ENCODE results near the gene ZNF780A. TPM values are rescaled to one million over a fixed set of nuclear protein-coding genes. Genes with fewer than 3 reads are reported as not detected.

The ZNF780A gene
- total and polyA plus RNA-seq, 9 donors = 5.4 to 18.7 (median 15.6) TPM

GRCh38 chr19:40035996-40036395, 54.7 kb downstream of the ZNF780A start:
- Histone ChIP-seq H3K9me3 (peaks cover 3 to 18% of the 10 kb centered on the region in 2 donors), H3K36me3 (no peaks in the 10 kb centered on the region), H3K27ac (no peak overlapping the region), H3K4me1 (ENCODE audit: insufficient read depth) (no peaks in the 10 kb centered on the region), H3K27me3 (no peaks in the 10 kb centered on the region), H3K4me3 (no peak overlapping the region)
- no peak for TF ChIP-seq POLR2A (IDR thresholded peaks at IDR 0.05)
- TF ChIP-seq EP300 (IDR thresholded peaks at IDR 0.05) = no peak
- no peak for TF ChIP-seq CTCF (IDR thresholded peaks at IDR 0.05)
- WGBS, 3 donors = 93 to 97% (median 96%) methylated on average over 4 of the region's 4 CpGs
- no peak for DNase-seq
- intact Hi-C loops (cut with DNase I) = no loop called here

- H3K36me3 ChIP-seq = no peaks in the 10 kb centered on the region
- TF ChIP-seq CTCF (IDR thresholded peaks at IDR 0.05) = no peak
- no peak for TF ChIP-seq POLR2A (IDR thresholded peaks at IDR 0.05)
- TF ChIP-seq EP300 (IDR thresholded peaks at IDR 0.05) = no peak
- H3K27ac ChIP-seq = no peak overlapping the region
- H3K4me1 ChIP-seq (ENCODE audit: insufficient read depth) = no peaks in the 10 kb centered on the region
- no peaks in the 10 kb centered on the region for H3K27me3 ChIP-seq
- WGBS, 3 donors = 98 to 99% (median 98%) methylated on average over 2 of the region's 2 CpGs
- H3K4me3 ChIP-seq = no peak overlapping the region
- peaks cover 3 to 18% of the 10 kb centered on the region in 2 donors for H3K9me3 ChIP-seq
- no peak for DNase-seq
- intact Hi-C loops (cut with DNase I) = no loop called here
These were observed 56.7 kb downstream of the ZNF780A start for GRCh38 chr19:40033989-40034560.

DNA sequence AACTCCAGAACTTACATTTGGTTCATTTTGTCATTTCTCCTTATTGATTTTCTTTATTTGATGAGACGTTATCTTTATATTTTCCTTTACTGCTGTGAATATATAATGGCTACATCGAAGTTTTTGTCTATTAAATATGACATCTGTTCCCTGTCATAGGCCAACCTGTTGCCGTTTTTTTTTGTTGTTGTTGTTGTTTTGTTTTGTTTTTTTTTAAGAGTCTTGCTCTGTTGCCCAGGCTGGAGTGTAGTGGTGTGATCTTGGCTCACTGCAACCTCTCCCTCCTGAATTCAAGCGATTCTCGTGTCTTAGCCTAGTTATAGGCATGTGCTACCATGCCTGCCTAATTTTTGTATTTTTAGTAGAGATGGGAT, 64.2 kb downstream of the ZNF780A start:
- TF ChIP-seq POLR2A (IDR thresholded peaks at IDR 0.05) (no peak), EP300 (IDR thresholded peaks at IDR 0.05) (no peak), CTCF (IDR thresholded peaks at IDR 0.05) (no peak)
- no peak overlapping the region for H3K27ac ChIP-seq
- WGBS, 3 donors = 87 to 96% (median 96%) methylated on average over 5 of the region's 5 CpGs
- H3K36me3 ChIP-seq = no peaks in the 10 kb centered on the region
- peaks cover 0 to 8% of the 10 kb centered on the region in 2 donors for H3K9me3 ChIP-seq
- DNase-seq = no peak
- H3K27me3 ChIP-seq = no peaks in the 10 kb centered on the region
- H3K4me3 ChIP-seq = no peak overlapping the region
- no peaks in the 10 kb centered on the region for H3K4me1 ChIP-seq (ENCODE audit: insufficient read depth)
- intact Hi-C loops (cut with DNase I) = no loop called here

DNA sequence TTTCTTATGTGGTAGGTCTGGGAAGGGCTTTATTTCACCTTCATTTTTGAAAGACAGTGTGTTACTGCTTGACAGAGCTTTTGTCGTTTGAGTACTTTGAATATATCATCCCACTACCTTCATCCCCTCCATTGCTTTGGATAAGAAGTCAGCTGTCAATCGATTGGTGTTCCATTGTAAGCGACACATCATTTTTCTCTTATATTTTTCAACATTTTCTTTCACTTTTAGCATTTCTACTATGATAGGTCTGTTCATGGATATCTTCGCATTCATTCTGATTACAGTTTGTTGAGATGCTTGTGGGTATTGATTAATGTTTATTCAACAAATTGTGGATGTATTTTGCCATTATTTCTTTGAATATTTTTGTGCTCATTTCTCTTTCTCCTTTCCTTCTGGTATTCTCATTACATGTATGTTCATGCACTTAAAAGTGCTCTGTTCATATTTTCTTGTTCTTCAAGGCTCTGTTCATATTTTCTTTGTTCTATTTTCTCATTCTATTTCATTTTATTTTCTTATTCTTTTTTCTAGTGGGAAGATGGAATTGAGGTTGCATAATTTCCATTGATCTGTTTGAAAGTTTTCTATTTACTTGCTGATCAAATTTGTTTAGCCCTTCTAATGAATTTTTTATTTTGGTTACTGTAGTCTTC, 64.7 kb downstream of the ZNF780A start:
- H3K27me3 ChIP-seq = no peaks in the 10 kb centered on the region
- no peak overlapping the region for H3K4me3 ChIP-seq
- H3K4me1 ChIP-seq (ENCODE audit: insufficient read depth) = no peaks in the 10 kb centered on the region
- DNase-seq = no peak
- H3K36me3 ChIP-seq = no peaks in the 10 kb centered on the region
- H3K27ac ChIP-seq = no peak overlapping the region
- intact Hi-C loops (cut with DNase I) = no loop called here
- peaks cover 0 to 3% of the 10 kb centered on the region in 2 donors for H3K9me3 ChIP-seq
- no peak for TF ChIP-seq EP300 (IDR thresholded peaks at IDR 0.05)
- TF ChIP-seq POLR2A (IDR thresholded peaks at IDR 0.05) = no peak
- TF ChIP-seq CTCF (IDR thresholded peaks at IDR 0.05) = no peak
- 86 to 96% (median 96%) methylated on average over 4 of the region's 4 CpGs for WGBS, 3 donors
